IPS-15b (cell line): ENCODE measurements around the gene ACSL4.
"Not testable (repeated sequence)": the region's sequence is repeated elsewhere in the genome, so short reads cannot be mapped to it uniquely, and the experiment has no call there.

Experiments used
- H3K27me3 ChIP-seq: one replicate; pipeline ENCODE4 v1.6.1; 2013; ENCODE audit warnings: low read length; ENCODE audit not compliant: control insufficient read depth, insufficient read depth
- H3K36me3 ChIP-seq: one replicate; pipeline ENCODE4 v1.6.1; 2013; ENCODE audit warnings: low read length; ENCODE audit not compliant: control insufficient read depth, insufficient read depth
- H3K4me1 ChIP-seq: one replicate; pipeline ENCODE4 v1.6.1; 2013; ENCODE audit warnings: mild to moderate bottlenecking, low read length; ENCODE audit not compliant: control insufficient read depth, insufficient read depth
- H3K4me3 ChIP-seq: one replicate; pipeline ENCODE4 v1.5.1; 2013; ENCODE audit warnings: low read depth, low read length
- H3K9ac ChIP-seq: one replicate; pipeline ENCODE4 v1.6.1; 2013; ENCODE audit warnings: low read depth, mild to moderate bottlenecking, low read length
- H3K9me3 ChIP-seq: one replicate; pipeline ENCODE4 v1.6.1; 2013; ENCODE audit warnings: mild to moderate bottlenecking, low read length; ENCODE audit not compliant: control insufficient read depth, insufficient read depth

Gene ACSL4

GRCh38 chrX:109691752-109692151, 41.3 kb downstream of the ACSL4 start:
- H3K27me3 ChIP-seq, result no peaks in the 10 kb centered on the region

DNA sequence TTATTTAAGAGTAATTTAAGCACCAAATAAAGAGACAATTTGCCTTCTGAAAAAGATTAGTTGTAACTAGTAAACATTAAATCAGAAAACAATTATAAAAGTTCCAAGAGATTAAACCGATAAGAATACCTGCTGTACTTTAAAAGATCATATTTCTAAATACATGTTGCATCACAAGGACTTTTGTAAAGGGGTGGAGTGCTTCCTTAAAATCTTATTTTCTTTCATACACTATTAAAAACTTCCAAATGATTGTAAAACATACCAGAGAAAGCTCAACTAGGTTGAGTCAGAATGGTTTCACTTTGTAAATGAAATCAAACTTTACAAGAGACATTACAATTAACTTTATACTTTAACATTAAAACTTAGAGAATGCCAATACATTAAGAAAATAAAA, 41.8 kb downstream of the ACSL4 start:
- no peaks in the 10 kb centered on the region for H3K9me3 ChIP-seq
- no peak overlapping the region for H3K4me3 ChIP-seq
- H3K4me1 ChIP-seq, result no peaks in the 10 kb centered on the region
- H3K9ac ChIP-seq, result no peak overlapping the region
- no peaks in the 10 kb centered on the region for H3K36me3 ChIP-seq
- no peaks in the 10 kb centered on the region for H3K27me3 ChIP-seq

More at GRCh38 chrX:109691752-109692151, 41.3 kb downstream of the ACSL4 start:
- H3K36me3 ChIP-seq, result no peaks in the 10 kb centered on the region
- no peak overlapping the region for H3K9ac ChIP-seq
- no peak overlapping the region for H3K4me3 ChIP-seq
- H3K4me1 ChIP-seq, result no peaks in the 10 kb centered on the region
- no peaks in the 10 kb centered on the region for H3K9me3 ChIP-seq

DNA sequence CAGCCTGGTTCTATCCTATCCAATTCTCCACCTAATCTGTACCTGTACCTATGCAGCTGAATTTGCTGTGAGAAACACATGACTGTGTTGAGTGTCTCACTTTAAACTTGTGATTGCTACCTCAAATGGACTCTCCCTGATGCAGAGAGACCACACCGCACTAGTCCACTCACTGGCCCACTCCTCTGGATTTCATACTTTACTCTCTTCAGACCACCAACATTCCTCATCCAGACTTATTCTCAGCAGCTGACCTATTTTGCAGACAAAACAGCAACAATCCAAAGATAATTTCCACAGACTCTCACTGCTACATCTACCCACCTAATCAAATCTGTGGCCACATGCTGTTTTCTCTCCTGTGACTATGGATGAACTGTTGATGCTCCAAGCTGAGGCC, 45.2 kb downstream of the ACSL4 start:
- no peaks in the 10 kb centered on the region for H3K9me3 ChIP-seq
- no peaks in the 10 kb centered on the region for H3K27me3 ChIP-seq

DNA sequence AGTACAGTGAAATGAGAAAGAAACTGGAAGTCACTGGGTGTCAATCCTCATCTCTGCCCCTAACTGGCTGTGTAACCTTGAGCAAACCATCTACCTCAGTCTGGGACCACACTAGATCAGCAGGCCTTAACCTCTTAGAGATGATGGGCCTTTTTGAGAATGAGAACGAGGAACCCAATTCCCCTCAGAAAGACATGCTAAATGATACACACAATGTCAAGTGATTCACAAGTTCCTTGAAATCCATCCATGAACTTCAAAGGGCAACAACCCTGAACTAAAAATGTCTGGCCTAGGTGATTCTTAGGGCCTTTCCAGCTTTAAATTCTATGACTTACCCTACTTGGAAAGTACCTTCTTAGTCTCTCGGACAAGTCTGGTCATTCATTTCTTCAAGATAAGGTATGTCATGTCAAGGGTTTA, 47.4 kb downstream of the ACSL4 start:
- Histone ChIP-seq H3K27me3 (no peaks in the 10 kb centered on the region), H3K9me3 (no peaks in the 10 kb centered on the region), H3K4me1 (no peaks in the 10 kb centered on the region), H3K36me3 (no peaks in the 10 kb centered on the region), H3K9ac (no peak overlapping the region), H3K4me3 (no peak overlapping the region)

More for the DNA sequence above, 45.2 kb downstream of the ACSL4 start:
- Histone ChIP-seq H3K36me3 (no peaks in the 10 kb centered on the region), H3K4me3 (no peak overlapping the region), H3K4me1 (no peaks in the 10 kb centered on the region), H3K9ac (no peak overlapping the region)

GRCh38 chrX:109684136-109684535, 48.9 kb downstream of the ACSL4 start:
- H3K27me3 ChIP-seq, result no peaks in the 10 kb centered on the region
- no peaks in the 10 kb centered on the region for H3K9me3 ChIP-seq
- H3K4me3 ChIP-seq, result no peak overlapping the region
- no peak overlapping the region for H3K9ac ChIP-seq
- H3K36me3 ChIP-seq, result peaks cover 6% of the 10 kb centered on the region
- no peaks in the 10 kb centered on the region for H3K4me1 ChIP-seq

- Histone ChIP-seq H3K36me3 (peaks cover 6% of the 10 kb centered on the region), H3K4me3 (no peak overlapping the region), H3K9me3 (no peaks in the 10 kb centered on the region), H3K27me3 (no peaks in the 10 kb centered on the region), H3K4me1 (no peaks in the 10 kb centered on the region), H3K9ac (no peak overlapping the region)
Observed at GRCh38 chrX:109681475-109682081, 51.5 kb downstream of the ACSL4 start.

DNA sequence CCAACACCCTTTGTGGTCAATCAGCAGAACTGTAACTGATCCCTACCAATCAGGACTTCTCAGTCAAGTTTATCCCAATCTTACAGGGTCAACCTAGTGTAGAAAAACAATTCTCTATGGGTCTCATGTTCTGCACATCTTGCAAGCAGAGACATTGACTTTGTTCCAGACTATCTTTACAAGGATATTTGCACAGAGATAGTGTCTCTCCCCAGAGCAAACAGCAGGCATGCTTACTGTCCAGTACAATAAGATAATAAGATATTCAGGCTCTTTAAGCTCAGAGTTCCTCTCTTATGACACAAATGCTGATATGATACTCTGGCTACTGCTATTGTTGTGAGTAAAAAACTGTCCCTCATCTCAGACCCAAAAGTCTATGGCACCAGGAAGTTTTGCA, 53.2 kb downstream of the ACSL4 start:
- Histone ChIP-seq H3K4me3 (no peak overlapping the region), H3K9ac (no peak overlapping the region), H3K27me3 (no peaks in the 10 kb centered on the region), H3K9me3 (no peaks in the 10 kb centered on the region), H3K4me1 (no peaks in the 10 kb centered on the region), H3K36me3 (peaks cover 6% of the 10 kb centered on the region)

DNA sequence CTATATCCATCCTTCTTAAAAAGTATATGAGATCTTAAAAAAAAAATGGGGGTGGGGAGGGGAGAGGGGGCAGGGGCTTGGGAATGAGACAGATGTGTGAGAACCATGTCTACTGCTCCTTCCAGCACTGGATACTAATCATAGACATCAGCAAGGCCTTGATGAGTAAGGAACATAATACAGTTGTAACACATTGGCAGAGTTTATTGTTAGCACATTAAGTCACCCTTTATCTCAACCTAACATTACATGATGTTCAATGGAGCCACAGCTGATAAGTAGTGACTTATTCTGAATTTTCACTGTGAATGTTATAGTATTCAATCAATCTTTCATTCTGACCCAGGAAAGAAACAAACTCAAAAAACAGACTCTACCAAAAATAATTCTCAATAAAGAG, 60.8 kb downstream of the ACSL4 start:
- Histone ChIP-seq H3K36me3 (no peaks in the 10 kb centered on the region), H3K27me3 (no peaks in the 10 kb centered on the region), H3K4me3 (no peak overlapping the region), H3K9me3 (no peaks in the 10 kb centered on the region), H3K9ac (no peak overlapping the region), H3K4me1 (no peaks in the 10 kb centered on the region)

GRCh38 chrX:109671170-109671569, 61.9 kb downstream of the ACSL4 start:
- not testable (repeated sequence) for H3K27me3 ChIP-seq, H3K4me1 ChIP-seq, H3K36me3 ChIP-seq, H3K9me3 ChIP-seq, H3K4me3 ChIP-seq, H3K9ac ChIP-seq

DNA sequence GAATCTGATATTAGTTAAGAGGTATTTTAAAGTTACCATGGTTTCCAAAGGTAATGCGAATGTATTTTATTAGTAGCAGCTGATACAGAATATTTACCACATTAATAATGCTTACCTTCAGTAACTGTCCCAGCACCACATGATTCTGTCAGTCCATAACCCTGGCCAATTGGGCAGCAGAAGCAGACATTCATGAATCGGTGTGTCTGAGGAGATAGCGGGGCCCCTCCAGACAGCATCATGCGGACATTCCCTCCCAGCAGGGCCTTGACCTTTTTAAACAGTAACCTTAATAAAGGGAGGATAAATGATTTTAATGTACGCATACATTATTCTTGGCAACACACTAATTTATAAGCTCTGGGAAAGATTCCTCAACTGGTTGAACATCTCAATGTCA, 65.1 kb downstream of the ACSL4 start:
- Histone ChIP-seq H3K4me3 (no peak overlapping the region), H3K4me1 (no peaks in the 10 kb centered on the region), H3K36me3 (no peaks in the 10 kb centered on the region), H3K27me3 (no peaks in the 10 kb centered on the region), H3K9ac (no peak overlapping the region), H3K9me3 (no peaks in the 10 kb centered on the region)

DNA sequence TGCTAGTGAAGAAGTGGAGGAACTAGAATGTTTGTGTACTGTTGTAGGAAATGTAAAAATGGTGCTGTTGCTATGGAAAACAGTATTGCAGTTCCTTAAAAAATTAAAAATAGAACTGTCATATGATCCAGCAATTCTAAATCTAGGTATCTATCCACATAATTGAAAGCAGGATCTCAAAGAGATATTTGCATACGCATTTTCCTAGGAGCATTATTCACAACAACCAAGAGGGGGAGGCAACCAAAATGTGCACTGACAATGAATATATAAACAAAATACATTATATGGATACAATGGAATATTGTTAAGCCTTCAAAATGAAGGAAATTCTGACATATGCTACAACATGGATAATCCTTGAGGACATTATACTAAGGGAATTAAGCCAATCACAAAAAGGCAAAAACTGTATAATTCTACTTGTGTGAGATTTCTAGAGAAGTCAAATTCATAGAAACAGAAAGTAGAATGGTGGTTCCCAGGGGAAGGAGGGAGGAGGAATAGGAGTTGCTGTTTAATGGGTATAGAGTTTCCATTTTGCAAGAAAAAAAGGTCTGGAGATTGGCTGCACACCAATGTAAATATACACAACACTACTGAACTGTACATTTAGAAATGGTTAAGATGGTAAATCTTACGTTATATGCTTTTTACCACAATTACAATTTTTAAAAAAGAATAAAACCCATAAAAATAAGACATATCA, 72.5 kb downstream of the ACSL4 start:
- H3K36me3 ChIP-seq, result no peaks in the 10 kb centered on the region
- H3K9me3 ChIP-seq, result no peaks in the 10 kb centered on the region
- H3K27me3 ChIP-seq, result no peaks in the 10 kb centered on the region
- H3K9ac ChIP-seq, result no peak overlapping the region
- H3K4me1 ChIP-seq, result no peaks in the 10 kb centered on the region
- no peak overlapping the region for H3K4me3 ChIP-seq

DNA sequence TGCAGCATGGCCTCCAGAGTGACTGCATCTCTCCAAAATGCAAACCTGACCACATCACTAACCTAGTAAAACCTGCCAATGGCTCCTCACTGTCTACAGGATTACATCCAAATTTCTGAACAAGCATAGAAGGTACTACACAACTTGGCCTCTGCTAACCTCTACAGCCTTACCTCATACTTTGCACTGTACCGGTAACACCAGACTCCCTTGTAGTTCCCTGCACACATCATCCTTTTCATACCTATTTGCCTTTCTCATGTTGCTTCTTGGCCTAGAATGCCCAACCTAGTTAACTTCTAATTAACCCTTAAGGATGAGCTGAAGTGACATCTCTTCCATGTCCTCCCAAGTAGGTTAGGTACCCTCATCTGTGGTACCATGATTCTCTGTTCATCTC, 74.7 kb downstream of the ACSL4 start:
- Histone ChIP-seq H3K27me3 (no peaks in the 10 kb centered on the region), H3K9me3 (no peaks in the 10 kb centered on the region), H3K9ac (no peak overlapping the region), H3K36me3 (no peaks in the 10 kb centered on the region), H3K4me1 (peaks cover 3% of the 10 kb centered on the region), H3K4me3 (no peak overlapping the region)
